HFFc6 (cell line): ENCODE measurements around the gene ZNF248. TPM values are rescaled to one million over a fixed set of nuclear protein-coding genes. Genes with fewer than 3 reads are reported as not detected.

Source experiments
- DNase-seq: peaks from one replicate; pipeline ENCODE4 v3.0.0-alpha.2; 2018
- H3K27ac Mint-ChIP-seq: 2 replicates; pipeline ENCODE4 v1.8.0; 2020; ENCODE audit warnings: mild to moderate bottlenecking, mixed read lengths
- H3K27me3 Mint-ChIP-seq: 2 replicates; pipeline ENCODE4 v1.8.0; 2021; ENCODE audit warnings: mild to moderate bottlenecking, moderate library complexity, mixed read lengths; ENCODE audit not compliant: insufficient read depth
- H3K36me3 Mint-ChIP-seq: 2 replicates; pipeline ENCODE4 v1.8.0; 2021; ENCODE audit warnings: low read depth, mixed read lengths
- H3K4me1 Mint-ChIP-seq: 2 replicates; pipeline ENCODE4 v1.8.0; 2020; ENCODE audit warnings: low read depth, mixed read lengths
- H3K4me3 Mint-ChIP-seq: 2 replicates; pipeline ENCODE4 v1.8.0; 2020; ENCODE audit warnings: mild to moderate bottlenecking, moderate library complexity, mixed read lengths
- H3K9me3 Mint-ChIP-seq: 2 replicates; pipeline ENCODE4 v1.8.0; 2020; ENCODE audit warnings: mild to moderate bottlenecking, mixed read lengths
- CTCF ChIP-seq: fragments of 200-600 bp; sonication (generic); IDR thresholded peaks from 2 replicates; pipeline ENCODE4 v1.5.0; 2021; ENCODE audit warnings: antibody characterized with exemption, mild to moderate bottlenecking
- total RNA-seq, 6 experiments: library from RNA; stranded (reverse); fragmentation: NEBNext Ultra II Directional; extraction: Animal tissue kit (Norgen Biotek cat#: 25700); gene quantifications; 2 replicates in 1 of 6; 3 replicates in 5 of 6; pipeline ENCODE4 v1.2.3, GENCODE V29; 2021

The ZNF248 gene
- total RNA-seq, 6 experiments from 2014 or later = 3.9 to 6.3 (median 5.2) TPM

- no peaks in the 10 kb centered on the region; the same call in 1 of the 2 replicates for H3K4me1 Mint-ChIP-seq
- TF ChIP-seq CTCF = no peak
- H3K27me3 Mint-ChIP-seq = no peaks in the 10 kb centered on the region; the same call in 1 of the 2 replicates
- H3K27ac Mint-ChIP-seq = no peak overlapping the region
- no peaks in the 10 kb centered on the region; the same call in 1 of the 2 replicates for H3K9me3 Mint-ChIP-seq
- no peaks in the 10 kb centered on the region for H3K36me3 Mint-ChIP-seq
- DNase-seq = no peak
- H3K4me3 Mint-ChIP-seq = no peak overlapping the region
Measured at GRCh38 chr10:37872955-37873354, 15.5 kb upstream of the ZNF248 start.

- Mint-ChIP-seq H3K27ac (no peak overlapping the region), H3K4me1 (no peaks in the 10 kb centered on the region; the same call in 1 of the 2 replicates), H3K27me3 (no peaks in the 10 kb centered on the region; the same call in 1 of the 2 replicates), H3K4me3 (no peak overlapping the region), H3K9me3 (no peaks in the 10 kb centered on the region; the same call in 1 of the 2 replicates), H3K36me3 (no peaks in the 10 kb centered on the region)
- no peak for TF ChIP-seq CTCF
- no peak for DNase-seq
Measured at GRCh38 chr10:37872283-37872682, 14.9 kb upstream of the ZNF248 start.

- Mint-ChIP-seq H3K36me3 (no peaks in the 10 kb centered on the region), H3K4me1 (peaks cover 2% of the 10 kb centered on the region), H3K27ac (no peak overlapping the region), H3K4me3 (no peak overlapping the region), H3K9me3 (no peaks in the 10 kb centered on the region), H3K27me3 (no peaks in the 10 kb centered on the region; the same call in 1 of the 2 replicates)
- no peak for TF ChIP-seq CTCF
- DNase-seq = no peak
Measured at GRCh38 chr10:37871568-37872251, 14.3 kb upstream of the ZNF248 start.

GRCh38 chr10:37871143-37871542, 13.7 kb upstream of the ZNF248 start:
- Mint-ChIP-seq H3K27me3 (no peaks in the 10 kb centered on the region; the same call in 1 of the 2 replicates), H3K9me3 (no peaks in the 10 kb centered on the region), H3K36me3 (no peaks in the 10 kb centered on the region), H3K27ac (no peak overlapping the region), H3K4me3 (no peak overlapping the region), H3K4me1 (peaks cover 8% of the 10 kb centered on the region)
- DNase-seq = no peak
- no peak for TF ChIP-seq CTCF

- no peak for DNase-seq
- H3K4me3 Mint-ChIP-seq = no peak overlapping the region
Measured at GRCh38 chr10:37868796-37869195, 11.4 kb upstream of the ZNF248 start.

More at GRCh38 chr10:37868796-37869195, 11.4 kb upstream of the ZNF248 start:
- Mint-ChIP-seq H3K27me3 (no peaks in the 10 kb centered on the region; the same call in 1 of the 2 replicates), H3K27ac (no peak overlapping the region), H3K9me3 (no peaks in the 10 kb centered on the region), H3K4me1 (peaks cover 21% of the 10 kb centered on the region), H3K36me3 (peaks cover 4% of the 10 kb centered on the region; the same call in 1 of the 2 replicates)
- TF ChIP-seq CTCF = no peak
